BJ (cell line): ENCODE data around the gene ALCAM. TPM values are rescaled to one million over a fixed set of nuclear protein-coding genes. Genes with fewer than 3 reads are reported as not detected.

Experiments
- CTCF ChIA-PET: fragments of 350-600 bp; formaldehyde crosslinking; extraction: SDS; loops from one replicate; lab custom pipeline; 2021; ENCODE audit warnings: antibody characterized with exemption, inconsistent platforms; lab: Yijun Ruan, JAX
- POLR2A ChIA-PET: fragments of 300-600 bp; sonication (Branson Sonifier 250); formaldehyde crosslinking; extraction: SDS; loops from one replicate; lab custom pipeline; 2021; ENCODE audit warnings: antibody characterized with exemption; lab: Charles Lee
- DNase-seq: peaks from one replicate; pipeline ENCODE4 v3.0.0-alpha.2; 2011; ENCODE audit warnings: low read depth
- H3K27me3 ChIP-seq: 2 replicates; pipeline ENCODE4 v1.6.0; 2011; ENCODE audit warnings: low read length; ENCODE audit not compliant: control insufficient read depth, insufficient read depth
- H3K36me3 ChIP-seq: 2 replicates; pipeline ENCODE4 v1.5.1; 2011; ENCODE audit warnings: low read length; ENCODE audit not compliant: control insufficient read depth, insufficient read depth
- H3K4me3 ChIP-seq: 2 replicates; pipeline ENCODE4 v1.5.1; 2011; ENCODE audit warnings: low read depth, mild to moderate bottlenecking, control low read depth, low read length
- CTCF ChIP-seq: IDR thresholded peaks from 2 replicates; pipeline ENCODE4 v1.5.1; 2011; ENCODE audit warnings: low read depth, mild to moderate bottlenecking, control low read depth, inconsistent platforms, low read length, moderate library complexity; ENCODE audit not compliant: insufficient read depth
- polyA plus RNA-seq: library from polyadenylated mRNA; depleted of rRNA; stranded (reverse); fragments of >200 nt; gene quantifications from 2 replicates; pipeline ENCODE4 v1.2.3, GENCODE V29; 2011

Gene ALCAM
- polyA plus RNA-seq, 1 experiment: 89.5 TPM

DNA sequence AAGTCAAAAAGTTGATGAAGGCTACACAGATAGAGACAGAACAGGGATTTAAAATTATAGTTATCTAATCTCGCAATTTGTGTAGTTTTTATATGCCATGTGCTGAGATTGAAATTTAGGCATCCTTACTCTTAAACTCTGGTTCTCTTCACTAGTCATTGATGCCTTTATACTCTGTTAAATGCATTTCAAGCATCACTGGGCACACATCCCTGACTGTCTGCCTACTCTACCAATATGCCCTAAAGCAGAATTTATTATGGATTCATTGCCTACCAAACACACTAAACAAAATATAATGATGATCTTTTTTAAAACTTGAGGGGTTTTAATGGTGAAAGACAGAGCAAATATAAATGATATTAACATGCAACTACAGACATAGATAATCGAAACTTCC lies 10.3 kb upstream of the ALCAM start:
- H3K4me3 ChIP-seq: no peak overlapping the region
- H3K36me3 ChIP-seq: no peaks in the 10 kb centered on the region
- no peaks in the 10 kb centered on the region for H3K27me3 ChIP-seq
- no peak for TF ChIP-seq CTCF
- ChIA-PET CTCF (interaction anchor here (1.2 kb wide), 1 partner anchor 10 kb away, joined by 4 read pairs; no protein-coding TSS in a partner anchor), POLR2A (no interaction called here)
- no peak for DNase-seq

GRCh38 chr3:105356988-105357387 lies 9.7 kb upstream of the ALCAM start:
- no peak overlapping the region for H3K4me3 ChIP-seq
- no peaks in the 10 kb centered on the region for H3K27me3 ChIP-seq
- ChIA-PET POLR2A (no interaction called here), CTCF (interaction anchor here (1.2 kb wide), 1 partner anchor 9 kb away, joined by 4 read pairs; no protein-coding TSS in a partner anchor)
- DNase-seq: no peak
- TF ChIP-seq CTCF: no peak
- no peaks in the 10 kb centered on the region for H3K36me3 ChIP-seq

GRCh38 chr3:105359098-105359762 lies 7.5 kb upstream of the ALCAM start:
- Histone ChIP-seq H3K27me3 (no peaks in the 10 kb centered on the region), H3K4me3 (no peak overlapping the region), H3K36me3 (no peaks in the 10 kb centered on the region)
- POLR2A ChIA-PET: interaction anchor here (0.6 kb wide), 1 partner anchor 442 kb away, joined by 4 read pairs; no protein-coding TSS in a partner anchor
- TF ChIP-seq CTCF: no peak
- no peak for DNase-seq
- CTCF ChIA-PET: interaction anchor here (0.9 to 1.0 kb wide), 2 partner anchors 8 to 11 kb away, joined by 3 read pairs; no protein-coding TSS in a partner anchor

DNA sequence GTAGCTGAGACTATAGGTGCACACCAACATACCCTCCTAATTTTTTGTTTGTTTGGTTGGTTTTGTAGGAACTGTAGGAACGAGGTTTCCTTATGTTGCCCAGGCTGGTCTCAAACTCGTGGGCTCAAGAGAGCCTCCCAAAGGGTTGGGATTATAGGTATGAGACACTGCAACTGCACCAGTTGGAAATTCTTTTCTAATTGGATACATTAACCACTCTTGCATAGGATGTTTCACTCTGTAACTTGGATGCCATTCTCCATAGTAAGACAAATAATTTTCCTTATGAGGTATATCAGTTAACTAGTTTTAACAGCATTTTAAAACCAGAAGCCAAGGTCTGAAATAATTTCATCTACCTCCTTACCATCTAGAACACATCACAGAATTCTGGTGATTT lies 6.7 kb upstream of the ALCAM start:
- ChIA-PET CTCF (interaction anchor here (0.9 to 1.0 kb wide), 2 partner anchors 8 to 12 kb away, joined by 3 read pairs; no protein-coding TSS in a partner anchor), POLR2A (no interaction called here)
- no peak for TF ChIP-seq CTCF
- no peak overlapping the region for H3K4me3 ChIP-seq
- H3K36me3 ChIP-seq: no peaks in the 10 kb centered on the region
- H3K27me3 ChIP-seq: no peaks in the 10 kb centered on the region
- DNase-seq: no peak

DNA sequence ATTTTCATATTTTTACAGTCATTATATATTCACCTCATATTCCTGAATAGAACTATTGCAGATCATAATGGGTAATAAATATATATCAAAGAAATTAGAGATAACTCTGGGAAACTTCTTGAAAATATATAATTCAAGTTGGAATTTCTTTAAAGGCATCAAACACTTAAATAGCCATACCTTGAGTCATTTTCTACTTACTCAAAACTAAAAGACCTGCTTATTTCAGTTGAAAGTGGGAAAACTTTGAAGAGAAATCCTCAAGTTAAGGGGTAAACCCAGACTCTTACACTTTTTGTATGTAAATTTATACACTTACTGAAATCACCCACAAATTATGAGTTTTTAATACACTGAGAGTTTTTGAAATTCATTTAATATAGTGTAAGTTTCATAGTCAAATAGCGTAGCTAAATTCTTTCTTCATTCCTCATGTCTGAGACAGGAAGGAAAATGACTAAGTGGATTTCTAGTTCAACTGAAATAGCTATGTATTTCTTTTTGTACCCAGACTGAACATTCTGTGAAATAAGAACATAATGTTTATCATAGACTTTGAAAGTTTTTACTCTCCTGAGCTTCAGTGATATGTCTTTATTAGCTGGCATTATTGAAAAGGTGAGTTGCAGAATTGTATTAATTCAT lies 4.6 kb upstream of the ALCAM start:
- no peak for DNase-seq
- CTCF ChIA-PET: no interaction called here
- Histone ChIP-seq H3K27me3 (no peaks in the 10 kb centered on the region), H3K36me3 (no peaks in the 10 kb centered on the region), H3K4me3 (no peak overlapping the region)
- POLR2A ChIA-PET: no interaction called here
- TF ChIP-seq CTCF: no peak
